ENCODE results near the gene RPL35A. TPM values are rescaled to one million over a fixed set of nuclear protein-coding genes. Genes with fewer than 3 reads are reported as not detected.

The RPL35A gene
- total RNA-seq: 1,000 to 10,000 TPM in 3 of 4 donors, 100 to 1,000 TPM in 1; 632 to 3,558 (median 1,624) TPM

GRCh38 chr3:197949778-197950676, at the start of gene RPL35A:
RPL35A (plus strand) TSS chr3:197950190; CDS start chr3:197950968, 778 bp downstream.
- H3K4me1 ChIP-seq: peaks cover 7 to 15% of the 10 kb centered on the region in 2 donors
- no peaks in the 10 kb centered on the region for H3K36me3 ChIP-seq
- H3K9me3 ChIP-seq: no peaks in the 10 kb centered on the region
- peak within 1 kb of the TSS; percentile 61 to 69 for H3K4me3 ChIP-seq
- DNase-seq: peak; percentile 84 to 88
- peak within 1 kb of the TSS; percentile 89 to 95 for H3K27ac ChIP-seq
- peak; percentile 76 to 79 for TF ChIP-seq POLR2A (IDR thresholded peaks at IDR 0.05)
- TF ChIP-seq, protein P1, sequence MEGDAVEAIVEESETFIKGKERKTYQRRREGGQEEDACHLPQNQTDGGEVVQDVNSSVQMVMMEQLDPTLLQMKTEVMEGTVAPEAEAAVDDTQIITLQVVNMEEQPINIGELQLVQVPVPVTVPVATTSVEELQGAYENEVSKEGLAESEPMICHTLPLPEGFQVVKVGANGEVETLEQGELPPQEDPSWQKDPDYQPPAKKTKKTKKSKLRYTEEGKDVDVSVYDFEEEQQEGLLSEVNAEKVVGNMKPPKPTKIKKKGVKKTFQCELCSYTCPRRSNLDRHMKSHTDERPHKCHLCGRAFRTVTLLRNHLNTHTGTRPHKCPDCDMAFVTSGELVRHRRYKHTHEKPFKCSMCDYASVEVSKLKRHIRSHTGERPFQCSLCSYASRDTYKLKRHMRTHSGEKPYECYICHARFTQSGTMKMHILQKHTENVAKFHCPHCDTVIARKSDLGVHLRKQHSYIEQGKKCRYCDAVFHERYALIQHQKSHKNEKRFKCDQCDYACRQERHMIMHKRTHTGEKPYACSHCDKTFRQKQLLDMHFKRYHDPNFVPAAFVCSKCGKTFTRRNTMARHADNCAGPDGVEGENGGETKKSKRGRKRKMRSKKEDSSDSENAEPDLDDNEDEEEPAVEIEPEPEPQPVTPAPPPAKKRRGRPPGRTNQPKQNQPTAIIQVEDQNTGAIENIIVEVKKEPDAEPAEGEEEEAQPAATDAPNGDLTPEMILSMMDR (IDR thresholded peaks at IDR 0.05): peak in 1 of 4 experiments; percentile 1
- H3K27me3 ChIP-seq: no peaks in the 10 kb centered on the region
- intact Hi-C loops (cut with DNase I; ENCODE audit: low total_unique reads): no loop called here

GRCh38 chr3:197901626-197902025, 48.4 kb upstream of the RPL35A start:
- no peak for TF ChIP-seq POLR2A (IDR thresholded peaks at IDR 0.05)
- TF ChIP-seq, protein P1 (IDR thresholded peaks at IDR 0.05): no peak
- Histone ChIP-seq H3K4me3 (no peak overlapping the region), H3K9me3 (no peaks in the 10 kb centered on the region), H3K27me3 (no peaks in the 10 kb centered on the region), H3K27ac (no peak overlapping the region), H3K36me3 (no peaks in the 10 kb centered on the region), H3K4me1 (peaks cover 0 to 3% of the 10 kb centered on the region in 2 donors)
- DNase-seq: no peak
- intact Hi-C loops (cut with DNase I; ENCODE audit: low total_unique reads): no loop called here

- peak overlapping the region; percentile 31 to 48 for H3K27ac ChIP-seq
- intact Hi-C loops (cut with DNase I; ENCODE audit: low total_unique reads): no loop called here
- peak; percentile 91 for DNase-seq
- H3K4me3 ChIP-seq: no peak overlapping the region
- no peaks in the 10 kb centered on the region for H3K9me3 ChIP-seq
- no peaks in the 10 kb centered on the region for H3K27me3 ChIP-seq
- no peak for TF ChIP-seq POLR2A (IDR thresholded peaks at IDR 0.05)
- TF ChIP-seq, protein P1 (IDR thresholded peaks at IDR 0.05): peak; percentile 88 to 93 (median 92)
- no peaks in the 10 kb centered on the region for H3K36me3 ChIP-seq
- peaks cover 0 to 3% of the 10 kb centered on the region in 2 donors for H3K4me1 ChIP-seq
Measured at GRCh38 chr3:197906023-197906849, 43.8 kb upstream of the RPL35A start.

DNA sequence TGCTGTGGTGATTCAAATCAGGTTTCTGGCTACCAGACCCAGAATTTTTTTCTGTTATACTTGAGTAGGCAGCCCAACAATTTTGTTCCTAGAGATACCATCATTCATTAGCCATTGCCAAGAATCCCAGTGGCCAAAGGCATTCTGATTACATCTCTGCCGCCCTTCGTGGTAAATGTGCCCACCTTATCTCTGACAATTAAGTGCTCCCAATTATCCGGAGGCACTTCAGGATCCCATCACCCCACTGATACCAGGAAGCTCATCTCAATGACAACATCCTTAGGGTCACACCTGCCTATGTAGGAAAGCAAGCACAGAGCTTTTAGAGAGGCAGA, 43.2 kb upstream of the RPL35A start:
- TF ChIP-seq POLR2A (IDR thresholded peaks at IDR 0.05): no peak
- TF ChIP-seq, protein P1 (IDR thresholded peaks at IDR 0.05): no peak
- no peak overlapping the region for H3K4me3 ChIP-seq
- no peak for DNase-seq
- H3K36me3 ChIP-seq: no peaks in the 10 kb centered on the region
- intact Hi-C loops (cut with DNase I; ENCODE audit: low total_unique reads): no loop called here
- H3K27ac ChIP-seq: peak overlapping the region in 1 of 2 donors; percentile 48
- H3K4me1 ChIP-seq: peaks cover 0 to 3% of the 10 kb centered on the region in 2 donors
- no peaks in the 10 kb centered on the region for H3K9me3 ChIP-seq
- H3K27me3 ChIP-seq: no peaks in the 10 kb centered on the region
